GM12865 (cell line): ENCODE results near the gene NTNG1.

ENCODE experiments used
- DNase-seq: peaks from one replicate; pipeline ENCODE4 v3.0.0; 2010; ENCODE audit warnings: low read depth
- H3K4me3 ChIP-seq: 2 replicates; pipeline ENCODE4 v1.5.1; 2011; ENCODE audit warnings: mild to moderate bottlenecking, low read depth, low read length, control low read depth
- CTCF ChIP-seq: IDR thresholded peaks from 2 replicates; pipeline ENCODE4 v1.5.1; 2011; ENCODE audit warnings: low read length, control low read depth, low read depth, inconsistent platforms; ENCODE audit not compliant: insufficient read depth; ENCODE audit errors: missing control alignments

The NTNG1 gene

GRCh38 chr1:107365527-107366240 is 224.8 kb downstream of the NTNG1 start:
- no peak overlapping the region for H3K4me3 ChIP-seq
- TF ChIP-seq CTCF = no peak
- DNase-seq = no peak

DNA sequence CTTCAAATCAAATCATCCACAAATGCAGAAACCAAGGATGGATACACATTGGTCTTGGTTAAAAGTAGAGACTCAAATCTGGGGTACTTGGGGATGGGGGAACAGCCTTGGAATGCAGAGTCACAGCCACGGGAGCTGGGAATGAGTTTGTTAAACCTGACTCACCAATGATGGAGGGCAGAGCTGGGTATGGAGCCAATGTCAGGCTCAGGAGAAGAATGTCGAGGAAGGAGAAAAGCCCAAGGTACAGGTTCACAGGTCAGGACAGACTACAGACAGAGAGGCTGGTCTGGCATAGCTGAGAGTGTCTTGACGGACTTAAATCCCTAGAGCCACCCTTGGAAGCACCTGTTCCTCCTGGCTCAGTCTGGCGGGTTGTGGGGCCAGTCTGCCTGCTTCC is 237.6 kb downstream of the NTNG1 start:
- no peak overlapping the region for H3K4me3 ChIP-seq
- TF ChIP-seq CTCF = no peak
- DNase-seq = no peak

DNA sequence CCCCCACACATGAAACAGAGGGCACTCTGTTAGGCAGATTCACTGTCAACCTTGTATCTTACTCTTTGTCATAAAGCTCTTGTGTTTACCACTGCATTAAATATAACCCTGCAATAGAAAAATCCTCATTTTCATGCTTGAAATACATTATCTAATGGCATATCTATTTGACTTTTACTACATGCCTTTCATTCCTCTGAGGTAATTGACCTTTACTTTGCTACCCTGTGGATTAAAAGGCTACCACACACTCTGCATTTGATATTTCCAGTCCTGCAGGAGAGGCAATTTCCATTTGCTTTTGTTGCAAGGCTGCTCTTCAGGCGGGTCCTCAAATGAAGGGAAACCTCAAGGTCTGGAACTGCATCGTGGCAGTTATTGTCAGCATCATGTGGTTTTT is 238.0 kb downstream of the NTNG1 start:
- no peak for DNase-seq
- H3K4me3 ChIP-seq = no peak overlapping the region
- no peak for TF ChIP-seq CTCF

- H3K4me3 ChIP-seq = no peak overlapping the region
- TF ChIP-seq CTCF = no peak
- no peak for DNase-seq
Measured at GRCh38 chr1:107379826-107380225, 239.0 kb downstream of the NTNG1 start.

GRCh38 chr1:107389410-107390396 is 248.9 kb downstream of the NTNG1 start:
- peak; percentile 40 for DNase-seq
- no peak for TF ChIP-seq CTCF
- H3K4me3 ChIP-seq = no peak overlapping the region

- no peak for TF ChIP-seq CTCF
- DNase-seq = no peak
- H3K4me3 ChIP-seq = no peak overlapping the region
Measured at GRCh38 chr1:107394301-107394700, 253.5 kb downstream of the NTNG1 start.
